Heart left ventricle (tissue), 16 donors: Measurements from ENCODE around the gene FHL1. TPM values are rescaled to one million over a fixed set of nuclear protein-coding genes. Genes with fewer than 3 reads are reported as not detected.

Source experiments
- ATAC-seq, 4 donors: fragments of 200-7000 bp; cut with Tn5 transposase; one replicate each; pipeline ENCODE4 v1.9.1; 2020 to 2022; ENCODE audit warnings: moderate library complexity in 4 of 4, mild to moderate bottlenecking in 3 of 4, moderate number of reproducible peaks in 1 of 4
- DNase-seq, 5 donors: peaks; one replicate each; pipeline ENCODE4 v3.0.0-alpha.2; 2020
- H3K27ac ChIP-seq, 12 donors: fragments of 200-600 bp; sonication (generic) in 4 of 12; one replicate each; pipeline versions ENCODE4 v1.5.0 to v1.8.0; 2016 to 2022; ENCODE audit warnings: mild to moderate bottlenecking in 2 of 12
- H3K27me3 ChIP-seq, 9 donors: fragments of 200-600 bp; sonication (generic) in 2 of 9; one replicate each; pipeline versions ENCODE4 v1.5.1 to v1.8.0; 2016 to 2022; ENCODE audit warnings: mild to moderate bottlenecking in 3 of 9
- H3K36me3 ChIP-seq, 9 donors: fragments of 200-600 bp; sonication (generic) in 2 of 9; one replicate each; pipeline versions ENCODE4 v1.5.0 to v1.8.0; 2018 to 2022; ENCODE audit warnings: mild to moderate bottlenecking in 2 of 9
- H3K4me1 ChIP-seq, 12 donors: fragments of 200-600 bp; sonication (generic) in 4 of 12; one replicate each; pipeline versions ENCODE4 v1.5.0 to v1.8.0; 2016 to 2022; ENCODE audit warnings: mild to moderate bottlenecking in 3 of 12
- H3K4me3 ChIP-seq, 12 donors: fragments of 200-600 bp; sonication (generic) in 4 of 12; one replicate each; pipeline versions ENCODE4 v1.5.0 to v1.8.0; 2017 to 2022; ENCODE audit warnings: mild to moderate bottlenecking in 9 of 12, moderate library complexity in 4 of 12
- H3K9me3 ChIP-seq, 12 donors: fragments of 200-600 bp; sonication (generic) in 4 of 12; one replicate each; pipeline versions ENCODE4 v1.5.0 to v1.8.0; 2016 to 2022; ENCODE audit warnings: mild to moderate bottlenecking in 1 of 12
- POLR2A ChIP-seq, 2 donors: fragments of 450-650 bp; IDR thresholded peaks; one replicate each; pipeline ENCODE4 v1.6.1; 2017; ENCODE audit warnings: antibody characterized with exemption in 2 of 2, mild to moderate bottlenecking in 2 of 2, moderate library complexity in 2 of 2
- WGBS, 4 donors: extraction: QIAGEN DNeasy Blood & Tissue Kit in 2 of 4; methylation state at CpG; one replicate each; pipeline versions ENCODE4 v1.1.5 to v1.1.7; 2013 to 2018; 5-methylcytosine and 5-hydroxymethylcytosine counted together
- intact Hi-C, 10 donors: fragments of 100-400 bp; cut with DNase I; formaldehyde crosslinking; loops; one replicate each; pipeline versions ENCODE4 v1.11.1 to v1.14.2; 2022
- polyA plus RNA-seq, 2 donors: library from polyadenylated mRNA; stranded (reverse); fragments of 200-250 nt; gene quantifications; one replicate each; pipeline ENCODE4 v1.2.3, GENCODE V29; 2013
- total RNA-seq, 9 donors: library from RNA; depleted of rRNA in 2 of 9; stranded (reverse); fragments of >200 nt in 2 of 9; fragmentation: NEBNext Ultra II Directional in 3 of 9; extraction: Animal tissue kit (Norgen Biotek cat#: 25700) in 3 of 9; gene quantifications; one replicate each; pipeline versions ENCODE4 v1.1.0 to v1.2.4, GENCODE V29; 2016 to 2023
- TF ChIP-seq, protein P1 (sequence below), 12 donors: fragments of 200-600 bp; sonication (generic) in 4 of 12; IDR thresholded peaks; one replicate each; pipeline versions ENCODE4 v1.5.0 to v1.8.0; 2018 to 2022; ENCODE audit warnings: antibody characterized with exemption in 12 of 12, mild to moderate bottlenecking in 5 of 12
- donor health status: ischemic (EF 13 %, LVEDD 7.1; RV severe dilation, severe dysfunction).
- donor health status: healthy with polysubstance abuse.
- donor health status: DM: no; HTN: yes; CAD: no.
- donor health status: DM: no; HTN: no; CAD: no.
- donor health status: ischemic (EF 25% LVEDD 6.9; RV normal size, moderate dysfunction).
- donor health status: ischemic (EF 25% LVEDD 5.7; RV mildly dilated, moderate dysfunction).
- donor health status: healthy.
- donor health status: DM: yes; HTN: yes; CAD: no.
- donor health status: ischemic (EF 35%, LVEDD 5.7; RV mildly dilated, moderate dysfunction).
- donor health status: nonischemic (EF 11% LVEDD 7.7; RV severe dilation, severe dysfunction).
- donor health status: DM: yes; HTN: yes; CAD: no.
- donor health status: PGD.
- donor health status: ischemic (EF 29% LVEDD 5.4; RV normal size, mild dysfunction).
- donor health status: nonischemic (EF 23%, LVEDD 6.1; RV moderate dilation, normal function).

FHL1 gene
- total and polyA plus RNA-seq, 11 donors: 1,119 to 4,800 (median 2,127) TPM

DNA sequence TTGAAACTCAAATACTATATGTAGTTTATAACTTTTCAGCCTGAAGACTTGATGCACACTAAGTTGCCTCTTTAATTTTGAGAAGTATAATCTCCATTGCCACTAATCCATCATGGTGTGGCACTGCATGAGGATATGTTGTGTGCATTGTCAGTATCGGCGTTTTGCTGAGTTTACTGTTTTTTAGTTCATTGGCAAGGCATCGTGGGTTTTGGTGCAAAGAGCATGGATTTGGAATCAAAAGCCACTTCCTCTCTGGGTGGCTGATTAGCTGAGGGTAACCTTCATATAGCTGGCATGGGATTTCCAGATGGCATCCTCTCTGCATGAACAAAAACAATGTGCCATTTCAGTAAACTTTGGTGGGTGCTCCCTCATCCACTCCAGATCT is 38.7 kb downstream of the FHL1 start:
- 40 to 60% (median 53%) methylated on average over 3 of the region's 3 CpGs for WGBS, 4 donors

DNA sequence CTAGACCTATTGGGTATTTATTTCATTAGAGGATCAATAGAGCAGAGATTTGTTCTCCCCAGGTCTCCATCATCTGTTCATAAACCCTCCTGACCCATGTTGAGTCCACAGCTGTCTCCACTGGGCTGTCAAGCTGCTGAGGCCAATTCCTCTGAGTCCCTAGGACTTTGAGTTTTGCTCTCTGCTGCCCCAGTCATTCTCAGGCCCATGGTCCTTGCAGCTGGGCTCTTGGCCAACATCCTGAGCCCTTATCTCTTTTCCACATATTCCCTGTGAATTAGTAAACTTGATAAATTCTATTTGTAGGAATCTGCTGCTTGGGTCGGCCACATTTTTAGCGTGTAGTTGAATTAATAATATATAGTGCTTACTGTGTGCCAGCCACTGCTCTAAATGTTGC is 41.9 kb downstream of the FHL1 start:
- no peak overlapping the region for H3K4me3 ChIP-seq
- ATAC-seq: peak in 3 of 4 donors; percentile 32 to 42 (median 35)
- H3K27me3 ChIP-seq: peaks cover 0 to 2% (median 0%) of the 10 kb centered on the region in 9 donors
- WGBS, 4 donors: 10 to 49% (median 20%) methylated on average over 2 of the region's 2 CpGs
- H3K9me3 ChIP-seq: no peaks in the 10 kb centered on the region
- DNase-seq: peak in 4 of 5 donors; percentile 37 to 68 (median 48)
- H3K36me3 ChIP-seq: no peaks in the 10 kb centered on the region
- no peak for TF ChIP-seq POLR2A (IDR thresholded peaks at IDR 0.05)
- TF ChIP-seq, protein P1, sequence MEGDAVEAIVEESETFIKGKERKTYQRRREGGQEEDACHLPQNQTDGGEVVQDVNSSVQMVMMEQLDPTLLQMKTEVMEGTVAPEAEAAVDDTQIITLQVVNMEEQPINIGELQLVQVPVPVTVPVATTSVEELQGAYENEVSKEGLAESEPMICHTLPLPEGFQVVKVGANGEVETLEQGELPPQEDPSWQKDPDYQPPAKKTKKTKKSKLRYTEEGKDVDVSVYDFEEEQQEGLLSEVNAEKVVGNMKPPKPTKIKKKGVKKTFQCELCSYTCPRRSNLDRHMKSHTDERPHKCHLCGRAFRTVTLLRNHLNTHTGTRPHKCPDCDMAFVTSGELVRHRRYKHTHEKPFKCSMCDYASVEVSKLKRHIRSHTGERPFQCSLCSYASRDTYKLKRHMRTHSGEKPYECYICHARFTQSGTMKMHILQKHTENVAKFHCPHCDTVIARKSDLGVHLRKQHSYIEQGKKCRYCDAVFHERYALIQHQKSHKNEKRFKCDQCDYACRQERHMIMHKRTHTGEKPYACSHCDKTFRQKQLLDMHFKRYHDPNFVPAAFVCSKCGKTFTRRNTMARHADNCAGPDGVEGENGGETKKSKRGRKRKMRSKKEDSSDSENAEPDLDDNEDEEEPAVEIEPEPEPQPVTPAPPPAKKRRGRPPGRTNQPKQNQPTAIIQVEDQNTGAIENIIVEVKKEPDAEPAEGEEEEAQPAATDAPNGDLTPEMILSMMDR (IDR thresholded peaks at IDR 0.05): peak in 1 of 12 donors; percentile 12
- peaks cover 0 to 90% (median 59%) of the 10 kb centered on the region in 12 donors for H3K4me1 ChIP-seq
- H3K27ac ChIP-seq: peak overlapping the region in 11 of 12 donors; percentile 62 to 93 (median 85)
- intact Hi-C loops: no loop called here

More for the DNA sequence above, 38.7 kb downstream of the FHL1 start:
- Histone ChIP-seq H3K4me3 (no peak overlapping the region), H3K9me3 (no peaks in the 10 kb centered on the region), H3K27me3 (peaks cover 0 to 6% (median 0%) of the 10 kb centered on the region in 9 donors), H3K27ac (peak overlapping the region; percentile 44 to 90 (median 78)), H3K4me1 (peaks cover 0 to 86% (median 45%) of the 10 kb centered on the region in 12 donors), H3K36me3 (peaks cover 0 to 5% (median 0%) of the 10 kb centered on the region in 9 donors)
- ATAC-seq (no peak), DNase-seq (no peak)
- intact Hi-C loops: no loop called here
- TF ChIP-seq POLR2A (IDR thresholded peaks at IDR 0.05): no peak
- TF ChIP-seq, protein P1 (IDR thresholded peaks at IDR 0.05): no peak

- TF ChIP-seq, protein P1 (IDR thresholded peaks at IDR 0.05): no peak
- TF ChIP-seq POLR2A (IDR thresholded peaks at IDR 0.05): no peak
Observed at GRCh38 chrX:136190038-136190713, 42.8 kb downstream of the FHL1 start.

GRCh38 chrX:136191171-136191570 is 43.8 kb downstream of the FHL1 start:
- TF ChIP-seq POLR2A (IDR thresholded peaks at IDR 0.05): no peak
- TF ChIP-seq, protein P1 (IDR thresholded peaks at IDR 0.05): no peak
- intact Hi-C loops: loop anchor here in 1 of 10 donors (10.0 kb wide), 1 partner anchor 666 kb away; the partner anchor contains the start of gene INTS6L
- H3K4me3 ChIP-seq: no peak overlapping the region
- H3K27ac ChIP-seq: peak overlapping the region; percentile 62 to 93 (median 82)
- no peaks in the 10 kb centered on the region for H3K36me3 ChIP-seq
- peaks cover 0 to 90% (median 57%) of the 10 kb centered on the region in 12 donors for H3K4me1 ChIP-seq
- ATAC-seq (peak; percentile 19 to 56 (median 26)), DNase-seq (no peak)
- no peaks in the 10 kb centered on the region for H3K9me3 ChIP-seq
- 26 to 55% (median 43%) methylated on average over 6 of the region's 6 CpGs for WGBS, 4 donors
- peaks cover 0 to 5% (median 0%) of the 10 kb centered on the region in 9 donors for H3K27me3 ChIP-seq

More at GRCh38 chrX:136190038-136190713, 42.8 kb downstream of the FHL1 start:
- H3K27me3 ChIP-seq: no peaks in the 10 kb centered on the region
- no peaks in the 10 kb centered on the region for H3K9me3 ChIP-seq
- no peaks in the 10 kb centered on the region for H3K36me3 ChIP-seq
- 68 to 77% (median 75%) methylated on average over 10 of the region's 10 CpGs for WGBS, 4 donors
- DNase-seq: no peak
- intact Hi-C loops: loop anchor here in 1 of 10 donors (10.0 kb wide), 1 partner anchor 665 kb away; the partner anchor contains the start of gene INTS6L
- peaks cover 0 to 90% (median 60%) of the 10 kb centered on the region in 12 donors for H3K4me1 ChIP-seq
- H3K4me3 ChIP-seq: no peak overlapping the region
- ATAC-seq: peak in 3 of 4 donors; percentile 23 to 44 (median 41)
- peak overlapping the region; percentile 62 to 93 (median 82) for H3K27ac ChIP-seq
